HG03066 (cell line): ENCODE measurements around the gene KLLN.
"Not testable (repeated sequence)": the region's sequence is repeated elsewhere in the genome, so short reads cannot be mapped to it uniquely, and the experiment has no call there.

Source experiments
- ATAC-seq: cut with Tn5 transposase; IDR thresholded peaks from one replicate; pipeline ENCODE4 v1.9.1; 2021; ENCODE audit warnings: low read depth; ENCODE audit not compliant: unreplicated experiment

Gene KLLN

DNA sequence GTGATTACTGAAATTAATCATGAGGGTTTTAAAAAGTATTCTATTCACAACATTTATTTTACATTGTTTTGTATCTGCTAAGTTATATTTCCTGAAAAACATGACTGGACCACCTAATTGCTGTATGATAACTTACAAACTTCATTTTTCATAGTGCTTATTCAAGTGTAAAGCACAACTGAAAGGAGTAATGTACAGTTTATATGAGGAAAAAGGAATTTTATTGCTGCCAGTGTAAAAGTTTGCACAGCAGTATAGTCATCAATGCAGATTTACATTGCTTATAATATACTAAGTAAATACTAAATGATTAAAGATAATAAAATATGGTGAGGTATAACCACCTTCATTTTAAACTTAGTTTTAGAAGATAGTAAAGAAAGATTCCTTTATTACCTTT is 4.1 kb upstream of the KLLN start:
- no peak for ATAC-seq

DNA sequence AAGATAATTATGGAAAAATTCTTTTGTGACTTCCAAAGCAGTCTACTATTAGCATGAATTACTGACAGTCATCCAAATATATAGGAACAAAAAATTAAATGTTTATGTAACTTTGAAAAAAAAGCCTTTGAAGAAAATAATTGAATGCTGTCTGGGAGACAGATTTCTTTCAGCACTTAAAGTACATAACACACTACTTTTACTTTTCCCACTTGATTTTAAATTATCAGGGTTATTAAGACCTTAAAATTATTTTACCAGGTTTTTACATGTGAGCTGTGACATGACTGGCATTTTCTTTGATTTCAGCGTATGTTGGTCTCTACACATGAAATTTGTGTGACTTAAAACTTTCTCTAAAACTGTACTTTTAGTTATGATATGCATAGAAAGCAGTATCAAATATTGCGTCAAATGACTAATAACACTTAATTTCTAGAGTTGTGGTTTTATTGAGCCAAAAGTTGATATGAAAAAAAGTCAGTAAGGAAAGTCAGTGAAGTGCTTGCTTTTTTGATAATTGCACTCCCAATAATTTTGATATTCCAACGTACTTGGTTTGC is 3.2 kb upstream of the KLLN start:
- ATAC-seq = no peak

DNA sequence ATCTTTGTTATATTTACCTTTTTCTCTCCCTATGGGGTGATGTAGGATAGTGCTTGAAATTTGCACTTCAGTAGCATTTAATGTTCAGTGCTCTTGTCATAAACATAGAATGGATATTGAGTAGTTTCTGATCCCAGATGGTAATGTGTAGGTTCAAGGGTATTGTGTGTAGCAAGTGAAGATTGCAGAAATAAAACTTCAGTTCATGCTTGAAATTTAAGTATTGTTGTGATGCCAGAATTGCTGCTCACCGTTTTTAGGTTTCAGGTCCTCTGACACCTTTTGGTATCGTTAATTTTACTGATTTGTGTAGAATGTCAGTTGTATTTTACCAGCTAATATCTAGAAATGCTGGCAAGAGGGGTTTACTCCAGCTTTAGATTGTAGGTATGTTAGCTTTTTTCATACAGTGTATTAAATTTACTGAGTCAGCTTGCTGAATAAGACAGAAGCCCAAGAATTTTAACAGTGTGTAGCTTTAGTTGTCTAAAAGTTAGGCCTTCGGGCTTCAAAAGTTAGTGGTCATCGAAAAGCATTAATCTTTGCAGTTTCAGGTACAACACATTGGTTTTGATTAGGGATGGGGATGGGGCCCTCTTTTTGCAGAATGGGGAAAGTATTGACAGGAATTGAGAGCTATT is 2.0 kb upstream of the KLLN start:
- ATAC-seq = no peak

DNA sequence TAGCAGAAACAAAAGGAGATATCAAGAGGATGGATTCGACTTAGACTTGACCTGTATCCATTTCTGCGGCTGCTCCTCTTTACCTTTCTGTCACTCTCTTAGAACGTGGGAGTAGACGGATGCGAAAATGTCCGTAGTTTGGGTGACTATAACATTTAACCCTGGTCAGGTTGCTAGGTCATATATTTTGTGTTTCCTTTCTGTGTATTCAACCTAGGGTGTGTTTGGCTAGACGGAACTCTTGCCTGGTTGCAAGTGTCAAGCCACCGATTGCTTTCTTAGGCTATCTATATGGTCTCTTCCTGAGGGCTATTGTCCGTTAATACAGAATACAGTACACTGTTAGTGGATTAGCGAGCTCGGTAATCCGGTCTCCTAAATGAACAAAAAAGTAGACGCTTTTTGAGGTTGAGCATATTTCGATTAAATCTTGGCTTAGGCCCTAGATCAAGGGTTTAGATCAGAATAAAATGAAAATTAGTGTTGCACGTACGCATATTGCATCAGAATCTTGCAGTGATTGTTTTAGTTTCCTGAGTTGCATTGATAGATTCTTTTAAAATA is 1.2 kb upstream of the KLLN start:
- no peak for ATAC-seq

DNA sequence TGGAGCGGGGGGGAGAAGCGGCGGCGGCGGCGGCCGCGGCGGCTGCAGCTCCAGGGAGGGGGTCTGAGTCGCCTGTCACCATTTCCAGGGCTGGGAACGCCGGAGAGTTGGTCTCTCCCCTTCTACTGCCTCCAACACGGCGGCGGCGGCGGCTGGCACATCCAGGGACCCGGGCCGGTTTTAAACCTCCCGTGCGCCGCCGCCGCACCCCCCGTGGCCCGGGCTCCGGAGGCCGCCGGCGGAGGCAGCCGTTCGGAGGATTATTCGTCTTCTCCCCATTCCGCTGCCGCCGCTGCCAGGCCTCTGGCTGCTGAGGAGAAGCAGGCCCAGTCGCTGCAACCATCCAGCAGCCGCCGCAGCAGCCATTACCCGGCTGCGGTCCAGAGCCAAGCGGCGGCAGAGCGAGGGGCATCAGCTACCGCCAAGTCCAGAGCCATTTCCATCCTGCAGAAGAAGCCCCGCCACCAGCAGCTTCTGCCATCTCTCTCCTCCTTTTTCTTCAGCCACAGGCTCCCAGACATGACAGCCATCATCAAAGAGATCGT is 690 bp upstream of the KLLN start:
- ATAC-seq = not testable (repeated sequence)

DNA sequence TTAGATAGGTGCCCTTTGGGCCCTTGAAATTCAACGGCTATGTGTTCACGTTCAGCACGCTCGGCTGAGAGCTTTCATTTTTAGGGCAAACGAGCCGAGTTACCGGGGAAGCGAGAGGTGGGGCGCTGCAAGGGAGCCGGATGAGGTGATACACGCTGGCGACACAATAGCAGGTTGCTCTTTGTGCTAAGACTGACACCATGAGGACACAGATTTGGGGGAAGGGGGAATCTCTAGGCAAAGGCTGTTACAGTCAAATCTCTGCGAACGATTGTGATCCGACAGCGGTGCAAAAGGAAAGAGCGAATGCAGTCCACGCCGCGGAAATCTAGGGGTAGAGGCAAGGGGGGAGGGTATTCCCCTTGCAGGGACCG is 667 bp downstream of the KLLN start:
- peak; percentile 14 for ATAC-seq

DNA sequence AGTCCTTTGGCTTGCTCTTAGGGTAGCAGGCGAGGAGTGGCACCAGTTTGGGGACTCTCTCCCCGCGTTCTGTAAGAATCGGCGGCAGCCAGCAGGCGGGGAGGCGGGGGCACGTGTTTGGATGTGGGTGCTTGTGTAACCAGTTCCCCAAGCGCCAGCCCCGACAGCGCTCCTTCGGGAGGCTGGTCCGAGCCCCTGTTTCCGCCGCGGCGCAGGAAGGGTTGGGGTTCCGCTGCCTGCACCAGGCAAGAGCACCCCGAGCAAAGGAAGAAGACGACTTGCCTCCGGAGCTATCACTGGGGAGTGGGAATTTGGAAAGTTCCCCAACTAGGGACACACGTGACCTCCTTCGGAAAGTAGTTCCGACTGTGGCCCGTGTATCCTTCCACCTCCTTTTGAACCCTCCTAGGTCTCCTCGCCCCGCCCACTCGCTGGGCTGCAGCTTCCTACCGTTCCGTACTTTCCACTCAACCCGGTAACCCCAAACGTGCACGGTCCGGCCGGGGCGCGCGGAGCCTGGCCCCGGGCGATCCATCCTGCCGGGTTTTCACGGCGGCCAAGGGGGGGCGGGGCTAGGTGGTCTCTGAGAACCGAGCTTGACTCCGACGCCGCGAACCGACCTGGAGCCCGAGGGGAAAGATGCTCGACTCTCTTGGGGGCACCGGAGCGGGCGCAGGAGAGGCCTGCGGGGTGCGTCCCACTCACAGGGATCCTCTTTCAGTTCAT is 1.2 kb downstream of the KLLN start:
- peak; percentile 50 for ATAC-seq

DNA sequence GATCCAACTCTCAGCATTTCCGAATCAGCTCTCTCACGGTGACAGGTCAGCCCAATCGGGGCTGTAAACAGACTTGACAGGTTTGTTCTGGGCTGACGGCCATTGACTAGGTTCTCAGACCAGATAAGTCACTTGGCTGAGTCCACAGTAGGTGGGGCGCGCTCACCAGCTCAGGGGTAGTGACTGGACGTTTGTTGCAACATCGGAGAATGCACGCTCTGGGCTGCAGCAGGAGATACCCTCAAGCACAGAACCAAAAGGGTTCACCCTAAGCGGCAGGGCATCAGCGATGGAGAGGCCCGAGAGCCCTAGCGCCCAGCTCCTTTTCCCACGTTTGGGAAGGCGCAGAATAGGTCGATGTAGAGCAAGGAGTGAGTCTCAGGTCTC is 1.8 kb downstream of the KLLN start:
- peak; percentile 15 for ATAC-seq

DNA sequence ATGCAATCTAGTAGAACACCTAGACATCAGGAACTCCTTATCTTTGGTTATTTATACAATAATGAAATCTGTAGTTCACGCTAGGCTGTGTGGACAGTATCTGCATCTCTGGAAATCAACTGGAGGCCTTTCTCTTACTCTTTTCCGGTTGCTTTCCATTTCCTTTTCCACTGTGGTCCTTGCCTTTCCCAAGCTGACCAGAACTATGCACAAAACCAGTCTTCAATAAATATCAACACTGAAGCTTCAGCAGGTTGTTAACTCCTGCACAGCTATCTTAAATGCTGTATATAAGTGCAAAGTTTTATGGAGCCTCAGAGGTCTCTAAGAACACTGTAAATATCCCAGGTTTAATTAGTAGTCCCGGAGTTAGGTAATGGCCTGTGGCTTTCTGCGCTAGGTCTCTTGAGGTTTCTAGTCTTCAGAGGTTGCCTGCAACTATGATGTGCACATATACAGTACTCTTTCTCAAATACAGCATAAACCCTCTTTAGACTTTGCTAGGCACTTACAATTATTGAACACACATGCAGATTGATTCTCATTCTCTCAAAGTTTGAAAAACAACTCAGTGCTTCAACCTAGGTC is 2.4 kb downstream of the KLLN start:
- no peak for ATAC-seq

DNA sequence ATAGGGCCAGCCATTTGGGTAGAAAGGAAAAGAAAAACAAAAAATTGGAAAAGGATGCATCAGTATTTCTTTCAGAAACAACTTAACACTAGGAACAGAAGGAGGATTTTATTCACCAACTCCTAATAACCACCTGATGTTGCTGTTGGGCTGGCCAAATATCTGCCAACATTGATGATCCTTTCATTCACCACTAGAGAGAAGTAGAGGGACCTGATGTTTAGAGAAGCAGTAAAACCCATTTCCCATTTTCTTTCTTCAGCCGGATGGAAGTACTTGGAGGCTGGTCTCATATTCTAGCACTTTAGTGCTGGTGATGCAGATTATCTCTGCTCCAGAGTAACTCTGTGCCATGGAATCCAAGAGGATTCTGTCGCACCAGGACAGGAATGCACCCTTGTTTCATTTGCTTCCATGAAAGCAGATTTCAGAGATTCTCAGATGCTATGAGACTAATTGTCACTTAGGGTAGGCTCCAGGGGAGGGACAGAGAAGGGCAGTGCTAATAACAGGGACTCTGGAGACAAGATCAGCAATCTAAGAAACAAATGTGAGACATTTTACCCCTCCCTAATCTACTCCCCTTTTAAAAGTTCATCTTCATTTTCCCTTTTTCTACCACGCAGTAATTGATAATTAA is 3.1 kb downstream of the KLLN start:
- no peak for ATAC-seq

DNA sequence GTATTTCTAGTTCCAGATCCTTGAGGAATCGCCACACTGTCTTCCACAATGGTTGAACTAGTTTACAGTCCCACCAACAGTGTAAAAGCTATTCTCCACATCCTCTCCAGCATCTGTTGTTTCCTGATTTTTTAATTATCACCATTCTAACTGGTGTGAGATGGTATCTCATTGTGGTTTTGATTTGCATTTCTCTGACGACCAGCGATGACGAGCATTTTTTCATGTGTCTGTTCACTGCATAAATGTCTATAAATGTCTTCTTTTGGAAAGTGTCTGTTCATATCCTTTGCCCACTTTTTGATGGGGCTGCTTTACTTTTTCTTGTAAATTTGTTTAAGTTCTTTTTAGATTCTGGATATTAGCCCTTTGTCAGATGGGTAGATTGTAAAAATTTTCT is 7.7 kb downstream of the KLLN start:
- not testable (repeated sequence) for ATAC-seq

DNA sequence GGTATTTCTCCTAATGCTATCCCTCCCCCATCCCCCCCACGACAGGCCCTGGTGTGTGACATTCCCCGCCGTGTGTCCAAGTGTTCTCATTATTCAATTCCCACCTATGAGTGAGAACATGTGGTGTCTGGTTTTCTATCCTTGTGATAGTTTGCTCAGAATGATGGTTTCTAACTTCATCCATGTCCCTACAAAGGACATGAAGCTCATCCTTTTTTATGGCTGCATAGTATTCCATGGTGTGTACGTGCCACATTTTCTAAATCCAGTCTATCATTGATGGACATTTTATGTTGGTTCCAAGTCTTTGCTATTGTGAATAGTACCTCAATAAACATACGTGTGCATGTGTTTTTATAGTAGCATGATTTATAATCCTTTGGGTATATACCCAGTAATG is 8.1 kb downstream of the KLLN start:
- not testable (repeated sequence) for ATAC-seq

DNA sequence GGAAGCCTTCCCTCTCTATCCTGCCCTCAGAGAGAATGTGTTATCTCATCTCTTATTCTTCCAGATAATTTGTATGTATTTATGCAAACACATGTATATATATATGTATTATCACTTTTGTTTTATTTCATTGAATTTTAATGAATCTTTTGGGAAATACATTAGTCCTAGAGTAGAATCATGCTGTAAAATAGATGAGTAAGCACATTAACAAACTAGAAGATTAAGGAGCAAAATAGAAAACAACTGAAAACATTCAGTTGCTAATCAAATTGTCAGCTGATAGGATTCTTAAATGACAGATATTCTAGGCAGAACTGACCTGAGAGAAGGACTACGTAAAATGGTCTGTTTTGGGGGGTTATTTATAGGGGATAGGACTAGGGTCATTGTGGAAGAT is 11.2 kb downstream of the KLLN start:
- ATAC-seq = no peak

DNA sequence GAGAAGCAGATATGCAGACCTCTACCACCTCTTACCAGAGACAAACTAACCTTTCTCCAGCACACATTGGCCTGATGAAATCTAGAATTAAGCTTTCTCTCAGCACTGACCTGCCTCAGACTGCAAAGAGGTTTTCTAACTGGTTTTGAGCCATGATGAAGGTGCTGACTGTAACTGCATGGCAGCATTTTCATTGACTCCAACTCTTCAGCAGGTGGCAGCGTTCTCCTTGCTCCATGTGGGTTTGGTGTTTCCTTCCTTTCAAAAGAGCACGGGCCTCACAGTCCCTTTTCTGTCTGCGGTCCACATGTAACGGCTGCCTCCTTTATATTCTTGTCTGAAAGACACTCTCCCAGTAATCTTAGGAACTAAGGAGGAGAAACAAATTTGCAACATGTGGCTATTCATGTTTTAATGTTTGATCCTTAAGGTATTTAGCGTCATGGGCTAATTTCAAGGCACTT is 12.6 kb downstream of the KLLN start:
- no peak for ATAC-seq

DNA sequence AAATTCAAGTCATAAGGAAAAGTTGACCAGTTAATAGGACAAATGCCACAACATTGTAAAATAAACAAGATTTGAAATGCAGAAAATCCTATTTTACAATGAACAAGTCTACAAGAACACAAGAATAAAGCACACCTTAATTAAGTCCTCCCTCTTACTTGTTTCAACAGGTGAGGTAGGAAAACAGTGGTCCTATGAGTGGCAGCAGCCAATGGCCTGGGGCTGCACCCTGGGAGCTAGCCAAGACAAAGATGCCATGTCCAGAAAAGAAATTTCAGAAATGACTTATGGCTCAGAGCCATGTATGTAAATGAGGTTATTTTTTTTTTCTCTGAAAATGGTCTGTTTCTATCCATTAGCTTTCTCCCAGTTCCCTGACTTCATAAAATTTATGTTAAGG is 14.3 kb downstream of the KLLN start:
- no peak for ATAC-seq

DNA sequence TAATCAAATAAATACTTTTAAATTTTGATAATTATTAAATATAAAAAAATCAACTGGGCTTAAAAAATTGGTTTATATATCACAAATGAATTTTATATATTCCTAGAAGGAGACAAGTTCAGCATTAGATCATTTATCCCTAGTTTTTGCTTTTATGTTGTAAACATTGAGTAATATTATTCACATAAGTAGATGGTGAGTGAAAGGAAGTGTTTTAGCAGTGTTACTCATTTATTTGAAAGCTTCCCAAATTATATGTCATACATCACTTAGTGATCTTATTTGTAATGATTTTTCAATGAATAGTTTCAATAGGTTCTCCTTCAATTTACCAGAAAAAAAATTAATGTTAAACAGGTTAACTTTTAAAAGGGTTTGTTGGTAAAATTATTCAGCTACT is 15.8 kb downstream of the KLLN start:
- no peak for ATAC-seq

DNA sequence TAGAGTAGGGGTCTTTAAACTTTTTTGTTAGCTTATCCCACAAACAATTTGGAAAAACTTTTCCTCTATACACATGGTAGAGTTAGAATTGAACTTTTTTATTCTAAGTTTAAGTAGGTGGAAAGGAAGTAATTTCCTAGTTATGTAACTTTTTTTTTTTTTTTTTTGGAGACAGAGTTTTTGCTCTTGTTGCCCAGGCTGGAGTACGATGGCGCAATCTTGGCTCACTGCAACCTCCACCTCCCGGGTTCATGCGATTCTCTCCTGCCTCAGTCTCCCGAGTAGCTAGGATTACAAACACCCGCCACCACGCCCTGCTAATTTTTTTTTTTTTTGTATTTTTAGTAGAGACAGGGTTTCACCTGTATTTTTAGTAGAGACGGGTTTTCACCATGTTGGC is 16.6 kb downstream of the KLLN start:
- ATAC-seq = not testable (repeated sequence)

DNA sequence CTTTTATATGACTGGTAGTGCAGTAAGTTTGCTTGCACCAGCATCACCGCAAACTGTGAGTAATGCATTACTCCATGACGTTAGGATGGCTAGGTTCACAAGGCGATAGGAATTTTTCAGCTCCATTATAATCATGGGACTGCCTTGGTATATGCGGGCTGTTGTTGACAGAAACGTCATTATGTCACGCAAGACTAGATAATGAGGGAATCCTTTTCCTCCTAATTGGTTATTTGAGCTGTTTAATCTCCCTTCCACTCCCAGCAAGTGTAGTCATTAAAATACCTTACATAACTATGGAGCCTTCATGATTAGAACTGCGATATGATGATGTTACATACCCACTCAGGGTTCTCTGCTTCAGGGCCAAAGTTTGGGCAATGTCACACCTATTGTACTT is 17.3 kb downstream of the KLLN start:
- ATAC-seq = no peak

DNA sequence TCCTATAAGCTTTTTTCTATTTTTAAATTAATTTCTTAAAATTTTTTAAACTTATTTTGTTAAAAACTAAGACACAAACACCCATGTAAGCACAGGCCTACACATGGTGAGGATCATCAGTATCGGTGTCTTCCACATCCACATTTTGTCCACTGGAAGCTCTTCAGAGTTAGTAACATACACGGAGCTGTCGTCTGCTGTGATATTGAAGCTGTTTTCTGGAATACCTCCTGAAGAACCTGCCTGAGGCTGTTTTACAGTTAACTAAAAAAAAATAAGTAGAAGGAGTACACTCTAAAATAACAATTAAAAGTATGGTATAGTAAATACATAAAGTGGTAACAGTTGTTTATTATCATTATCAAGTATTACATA is 17.7 kb downstream of the KLLN start:
- ATAC-seq = no peak

DNA sequence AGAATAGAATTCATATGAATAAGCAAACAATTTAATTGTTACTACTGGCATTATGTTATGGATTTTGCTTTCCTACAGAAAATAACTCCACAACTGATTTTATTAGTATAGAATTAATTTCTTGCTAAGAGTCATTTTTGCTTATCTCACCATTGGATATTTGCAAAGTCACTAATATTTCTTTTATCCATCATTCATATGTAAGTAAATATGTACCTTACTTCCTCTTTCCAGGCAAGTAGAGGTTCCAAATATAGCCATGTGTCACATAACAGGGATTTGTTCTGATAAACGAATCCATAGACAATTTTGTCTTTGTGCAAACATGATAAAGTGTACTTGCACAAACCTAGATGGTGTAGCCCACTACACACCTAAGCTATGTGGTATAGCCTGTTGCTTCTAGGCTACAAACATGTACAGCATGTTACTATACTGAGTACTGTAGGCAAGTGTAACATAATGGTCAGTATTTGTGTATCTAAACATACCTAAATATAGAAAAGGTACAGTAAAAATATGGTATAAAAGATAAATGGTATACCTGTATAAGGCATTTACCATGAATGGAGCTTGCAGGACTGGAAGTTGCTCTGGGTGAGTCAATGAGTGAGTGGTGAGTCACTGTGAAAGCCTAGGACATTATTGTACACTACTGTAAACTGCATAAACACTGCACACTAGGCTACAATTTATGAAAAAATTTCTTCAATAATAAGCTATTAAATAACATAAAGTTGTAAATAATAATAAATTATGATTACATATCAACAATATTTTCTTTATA is 18.3 kb downstream of the KLLN start:
- ATAC-seq = no peak
